ENCODE measurements around the gene IFNL2.

IFNL2 gene

DNA sequence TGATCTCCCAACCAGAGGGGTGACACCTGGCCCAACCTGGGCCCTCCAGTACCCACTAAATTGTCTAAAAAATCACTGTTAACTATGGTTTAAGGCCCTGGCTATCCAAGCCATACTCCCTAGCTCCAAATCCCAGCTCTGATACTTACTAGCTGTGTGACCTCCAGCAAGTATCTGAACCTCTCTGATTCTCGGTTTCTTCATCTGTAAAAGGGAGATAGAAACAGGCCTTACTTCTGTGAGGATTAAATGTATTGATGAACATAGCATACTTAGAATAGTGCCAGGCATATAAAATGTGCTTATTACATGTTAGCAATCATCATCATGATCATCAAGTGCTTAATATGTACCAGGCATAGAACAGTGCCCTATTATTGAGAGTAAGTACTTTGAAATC, 47.7 kb downstream of the IFNL2 start:
- Histone ChIP-seq H3K9me3 (ENCODE audit: low read depth, low read length) (no peaks in the 10 kb centered on the region), H3K36me3 (ENCODE audit: insufficient read depth, low read length) (no peaks in the 10 kb centered on the region; the same call in 1 of the 2 replicates), H3K4me3 (no peak overlapping the region), H3K27ac (no peak overlapping the region), H3K9ac (ENCODE audit: insufficient read length) (no peak overlapping the region)
- TF ChIP-seq EZH2 (IDR thresholded peaks at IDR 0.05) (no peak), FOXP2 (optimal IDR thresholded peaks at IDR 0.05; ENCODE audit: control extremely low read depth, extremely low read length, insufficient read depth) (no peak), POLR2AphosphoS5 (IDR thresholded peaks at IDR 0.05; ENCODE audit: borderline replicate concordance, low read depth, low read length) (no peak)
- no peak for DNase-seq (ENCODE audit: low read depth, low spot score)

DNA sequence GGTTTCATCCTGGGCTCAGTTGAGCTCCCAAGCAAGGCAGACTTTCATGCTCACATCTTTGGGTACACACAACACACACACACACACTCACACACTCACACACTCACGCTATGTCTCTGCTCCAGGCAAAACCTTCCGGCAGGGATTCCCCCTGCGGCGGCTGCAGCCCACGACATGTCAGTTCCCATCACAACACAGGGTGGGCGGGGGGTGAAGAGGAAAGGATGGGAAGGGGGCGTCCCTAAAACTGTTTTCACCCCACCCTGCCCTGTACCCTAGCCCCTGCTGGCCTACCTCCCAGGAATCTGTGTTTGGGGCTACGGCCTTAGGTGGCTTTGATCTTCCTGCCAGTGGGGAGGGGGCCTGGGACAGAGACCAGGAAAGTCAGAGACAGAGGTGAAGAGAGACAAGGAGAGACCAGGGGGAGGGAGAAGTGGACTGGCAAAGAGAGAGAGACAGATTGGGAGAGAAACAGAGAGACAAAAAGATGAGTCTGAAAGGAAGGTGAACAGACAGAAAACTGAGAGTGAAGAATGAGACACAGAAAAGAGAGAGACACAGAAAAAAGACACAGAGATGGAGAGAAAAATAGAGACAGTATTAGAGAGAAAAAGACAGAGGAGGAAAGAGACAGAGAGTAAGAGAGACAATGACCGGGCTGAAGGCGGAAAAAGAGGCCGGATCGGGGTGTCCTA, 48.6 kb downstream of the IFNL2 start:
- no peak overlapping the region for H3K4me3 ChIP-seq
- DNase-seq (ENCODE audit: low read depth, low spot score): no peak
- no peak overlapping the region for H3K27ac ChIP-seq
- H3K9ac ChIP-seq (ENCODE audit: insufficient read length): no peak overlapping the region
- H3K36me3 ChIP-seq (ENCODE audit: insufficient read depth, low read length): no peaks in the 10 kb centered on the region; the same call in 1 of the 2 replicates
- TF ChIP-seq FOXP2 (optimal IDR thresholded peaks at IDR 0.05; ENCODE audit: control extremely low read depth, extremely low read length, insufficient read depth) (no peak), POLR2AphosphoS5 (IDR thresholded peaks at IDR 0.05; ENCODE audit: borderline replicate concordance, low read depth, low read length) (no peak), EZH2 (IDR thresholded peaks at IDR 0.05) (no peak)
- H3K9me3 ChIP-seq (ENCODE audit: low read depth, low read length): no peaks in the 10 kb centered on the region

DNA sequence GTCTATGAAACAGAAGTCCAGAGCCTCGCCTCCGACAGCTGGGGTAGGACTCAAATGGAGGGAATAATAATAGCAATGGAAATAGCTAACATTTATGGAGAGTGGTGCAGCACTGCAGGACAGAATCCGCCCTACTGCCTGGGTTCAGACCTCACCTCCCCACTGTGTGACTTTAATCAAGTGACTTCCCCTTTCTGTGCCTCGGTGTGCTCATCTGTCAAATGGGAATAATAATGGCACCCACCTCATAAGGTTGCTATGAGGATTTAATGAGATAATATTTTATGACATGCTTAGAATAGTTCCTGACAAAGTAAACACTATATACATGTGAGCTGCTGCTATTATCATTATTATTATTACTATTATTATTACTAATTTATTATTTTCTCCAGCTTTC, 49.3 kb downstream of the IFNL2 start:
- no peak overlapping the region for H3K9ac ChIP-seq (ENCODE audit: insufficient read length)
- DNase-seq (ENCODE audit: low read depth, low spot score): no peak
- TF ChIP-seq EZH2 (IDR thresholded peaks at IDR 0.05) (no peak), POLR2AphosphoS5 (IDR thresholded peaks at IDR 0.05; ENCODE audit: borderline replicate concordance, low read depth, low read length) (no peak), FOXP2 (optimal IDR thresholded peaks at IDR 0.05; ENCODE audit: control extremely low read depth, extremely low read length, insufficient read depth) (no peak)
- H3K9me3 ChIP-seq (ENCODE audit: low read depth, low read length): no peaks in the 10 kb centered on the region
- H3K27ac ChIP-seq: no peak overlapping the region
- H3K4me3 ChIP-seq: no peak overlapping the region
- H3K36me3 ChIP-seq (ENCODE audit: insufficient read depth, low read length): no peaks in the 10 kb centered on the region; the same call in 1 of the 2 replicates

DNA sequence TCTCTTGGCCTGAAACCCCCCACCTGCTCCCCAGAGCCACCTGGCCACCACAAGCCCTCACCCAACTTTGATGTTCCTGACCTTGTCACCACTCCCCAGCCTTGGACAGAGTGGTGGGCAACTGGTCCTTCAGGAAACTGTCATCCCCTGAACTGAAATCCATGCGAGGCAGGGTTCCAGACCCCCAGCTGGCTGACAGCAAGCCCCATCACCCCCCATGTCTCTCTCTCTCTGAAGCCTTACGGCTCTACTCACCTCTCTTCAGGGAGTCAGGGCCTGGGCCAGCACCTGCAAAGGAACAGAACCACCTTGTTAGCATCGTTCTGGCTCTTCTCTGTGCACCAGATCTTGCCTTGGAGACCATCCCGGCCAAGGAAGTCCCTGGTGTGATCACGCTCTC, 49.9 kb downstream of the IFNL2 start:
- Histone ChIP-seq H3K9me3 (ENCODE audit: low read depth, low read length) (no peaks in the 10 kb centered on the region), H3K9ac (ENCODE audit: insufficient read length) (no peak overlapping the region), H3K36me3 (ENCODE audit: insufficient read depth, low read length) (no peaks in the 10 kb centered on the region; the same call in 1 of the 2 replicates), H3K4me3 (no peak overlapping the region), H3K27ac (no peak overlapping the region)
- no peak for DNase-seq (ENCODE audit: low read depth, low spot score)
- TF ChIP-seq EZH2 (IDR thresholded peaks at IDR 0.05) (no peak), FOXP2 (optimal IDR thresholded peaks at IDR 0.05; ENCODE audit: control extremely low read depth, extremely low read length, insufficient read depth) (no peak), POLR2AphosphoS5 (IDR thresholded peaks at IDR 0.05; ENCODE audit: borderline replicate concordance, low read depth, low read length) (no peak)

DNA sequence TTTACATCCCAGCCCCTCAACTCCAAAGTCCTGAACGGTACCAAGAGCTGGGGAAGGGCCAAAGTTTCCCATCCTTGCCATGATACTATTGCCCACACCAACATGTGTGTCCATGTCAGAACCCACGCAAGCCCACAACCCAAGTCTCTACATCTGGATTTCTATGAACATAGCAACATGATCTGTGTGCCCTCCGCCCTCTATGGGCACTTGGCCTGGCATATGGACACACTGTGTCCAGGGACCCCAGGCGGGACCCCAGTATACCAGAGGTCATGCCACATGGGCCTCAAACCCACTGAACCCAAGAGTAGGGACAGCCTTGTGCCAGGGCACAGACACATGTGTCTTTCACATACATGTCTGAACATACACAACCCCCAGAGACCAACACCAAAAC, 50.5 kb downstream of the IFNL2 start:
- no peak for TF ChIP-seq FOXP2 (optimal IDR thresholded peaks at IDR 0.05; ENCODE audit: control extremely low read depth, extremely low read length, insufficient read depth)
- no peak for TF ChIP-seq EZH2 (IDR thresholded peaks at IDR 0.05)
- TF ChIP-seq POLR2AphosphoS5 (IDR thresholded peaks at IDR 0.05; ENCODE audit: borderline replicate concordance, low read depth, low read length): no peak
- Histone ChIP-seq H3K9me3 (ENCODE audit: low read depth, low read length) (no peaks in the 10 kb centered on the region), H3K27ac (no peak overlapping the region), H3K9ac (ENCODE audit: insufficient read length) (no peak overlapping the region), H3K4me3 (no peak overlapping the region), H3K36me3 (ENCODE audit: insufficient read depth, low read length) (no peaks in the 10 kb centered on the region; the same call in 1 of the 2 replicates)
- no peak for DNase-seq (ENCODE audit: low read depth, low spot score)

DNA sequence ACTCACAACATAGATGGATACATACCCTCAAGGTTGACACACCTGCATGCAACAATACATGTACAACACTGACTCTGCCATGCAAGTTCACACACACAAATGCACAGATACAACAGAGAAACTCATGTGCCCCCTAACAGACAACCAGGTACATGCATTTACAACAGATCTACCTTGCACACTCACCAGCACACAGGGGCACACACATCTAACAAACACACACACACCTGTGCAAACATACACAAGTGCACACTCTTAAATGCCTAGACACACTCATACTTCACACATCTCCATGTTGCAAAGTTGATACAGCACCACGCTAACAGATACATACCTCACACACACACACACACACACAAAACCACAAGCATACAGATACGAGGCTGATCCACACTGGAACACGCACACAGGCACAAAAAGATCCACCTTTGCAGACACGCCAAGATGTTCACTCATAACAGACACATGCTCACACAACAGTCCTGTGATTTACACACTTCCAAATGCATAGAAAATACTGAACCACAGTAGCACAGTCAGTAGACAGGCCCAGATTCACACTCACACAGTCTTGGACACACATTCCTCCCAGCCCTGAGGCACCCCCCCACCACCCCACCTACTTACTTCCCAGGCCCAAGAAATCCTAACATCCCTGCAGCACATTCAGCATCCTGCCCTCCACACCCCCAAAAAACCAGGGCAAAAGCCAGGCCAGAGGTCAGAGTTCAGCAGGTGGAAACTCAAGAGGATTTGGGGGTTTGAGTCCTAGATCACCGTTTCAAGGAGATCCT, 51.1 kb downstream of the IFNL2 start:
- no peaks in the 10 kb centered on the region for H3K9me3 ChIP-seq (ENCODE audit: low read depth, low read length)
- TF ChIP-seq POLR2AphosphoS5 (IDR thresholded peaks at IDR 0.05; ENCODE audit: borderline replicate concordance, low read depth, low read length) (no peak), FOXP2 (optimal IDR thresholded peaks at IDR 0.05; ENCODE audit: control extremely low read depth, extremely low read length, insufficient read depth) (no peak), EZH2 (IDR thresholded peaks at IDR 0.05) (no peak)
- no peaks in the 10 kb centered on the region; the same call in 1 of the 2 replicates for H3K36me3 ChIP-seq (ENCODE audit: insufficient read depth, low read length)
- H3K4me3 ChIP-seq: peak overlapping the region; percentile 89
- no peak overlapping the region for H3K27ac ChIP-seq
- peak overlapping the region; percentile 75 for H3K9ac ChIP-seq (ENCODE audit: insufficient read length)
- no peak for DNase-seq (ENCODE audit: low read depth, low spot score)
